Measurements from ENCODE around the gene HIPK1.
A peak's percentile ranks its signal among the peaks of the same experiment; 100 is the strongest.

Gene HIPK1

GRCh38 chr1:113928941-113929749, at the start of gene HIPK1:
Gene HIPK1 (plus strand): TSS chr1:113929324.
- no peak for TF ChIP-seq CTCF (IDR thresholded peaks at IDR 0.05; ENCODE audit: low read depth, low read length)
- DNase-seq (ENCODE audit: low read depth in 2 of 2), result peak; percentile 85 to 91
- peak within 1 kb of the TSS; percentile 88 to 89 for H3K4me3 ChIP-seq (replicated peaks in 1 of 2; ENCODE audit: low read depth in 2 of 2, low read length in 2 of 2)

GRCh38 chr1:113879739-113880038, 49.4 kb upstream of the HIPK1 start:
- DNase-seq (ENCODE audit: low read depth in 2 of 2), result no peak
- TF ChIP-seq CTCF (IDR thresholded peaks at IDR 0.05; ENCODE audit: low read depth, low read length), result no peak
- no peak overlapping the region for H3K4me3 ChIP-seq (replicated peaks in 1 of 2; ENCODE audit: low read depth in 2 of 2, low read length in 2 of 2)

- no peak overlapping the region for H3K4me3 ChIP-seq (replicated peaks in 1 of 2; ENCODE audit: low read depth in 2 of 2, low read length in 2 of 2)
- no peak for DNase-seq (ENCODE audit: low read depth in 2 of 2)
- no peak for TF ChIP-seq CTCF (IDR thresholded peaks at IDR 0.05; ENCODE audit: low read depth, low read length)
Observed at GRCh38 chr1:113881661-113882060, 47.5 kb upstream of the HIPK1 start.

- no peak overlapping the region for H3K4me3 ChIP-seq (replicated peaks in 1 of 2; ENCODE audit: low read depth in 2 of 2, low read length in 2 of 2)
- no peak for DNase-seq (ENCODE audit: low read depth in 2 of 2)
- TF ChIP-seq CTCF (IDR thresholded peaks at IDR 0.05; ENCODE audit: low read depth, low read length), result no peak
Observed at GRCh38 chr1:113886417-113887401, 42.4 kb upstream of the HIPK1 start.

- no peak within 1 kb of the TSS for H3K4me3 ChIP-seq (replicated peaks in 1 of 2; ENCODE audit: low read depth in 2 of 2, low read length in 2 of 2)
- no peak for DNase-seq (ENCODE audit: low read depth in 2 of 2)
- TF ChIP-seq CTCF (IDR thresholded peaks at IDR 0.05; ENCODE audit: low read depth, low read length), result no peak
Observed at GRCh38 chr1:113887402-113888175, 41.5 kb upstream of the HIPK1 start, which contains the start of gene BCL2L15. Gene BCL2L15 (minus strand): TSS chr1:113887581. CDS start chr1:113887375, 206 bp downstream.

GRCh38 chr1:113890816-113891215, 38.3 kb upstream of the HIPK1 start:
- no peak for DNase-seq (ENCODE audit: low read depth in 2 of 2)
- TF ChIP-seq CTCF (IDR thresholded peaks at IDR 0.05; ENCODE audit: low read depth, low read length), result no peak
- no peak overlapping the region for H3K4me3 ChIP-seq (replicated peaks in 1 of 2; ENCODE audit: low read depth in 2 of 2, low read length in 2 of 2)

Data from cardiac fibroblast (primary cell).